ENCODE measurements around the gene ARMC6. TPM values are rescaled to one million over a fixed set of nuclear protein-coding genes. Genes with fewer than 3 reads are reported as not detected.

ARMC6 gene
- total and polyA plus RNA-seq, 2 of the 13 experiments (the other 11 are each of a cell fraction or from before 2014, with no cell fraction given), result 16.2 to 36.8 TPM

GRCh38 chr19:19032420-19033175 is 805 bp upstream of the ARMC6 start (continued):
- TF ChIP-seq SIN3A (IDR thresholded peaks at IDR 0.05; ENCODE audit: borderline replicate concordance, low read depth, low read length) (peak; percentile 48; the same call in 1 of the 2 replicates), KAT8 (CRISPR knock-in tag; IDR thresholded peaks at IDR 0.05) (0 out of 2 replicates have a peak, but pooled peaks have one; percentile 20), NR1H2 (CRISPR knock-in tag; IDR thresholded peaks at IDR 0.05; ENCODE audit: borderline replicate concordance, low read depth) (no peak), HDAC1 (CRISPR knock-in tag; IDR thresholded peaks at IDR 0.05) (peak; percentile 58), STAT6 (CRISPR knock-in tag; IDR thresholded peaks at IDR 0.05; ENCODE audit: borderline replicate concordance) (no peak), PAWR (CRISPR knock-in tag; IDR thresholded peaks at IDR 0.05; ENCODE audit: borderline replicate concordance) (no peak), NFYB (CRISPR knock-in tag; IDR thresholded peaks at IDR 0.05) (peak; percentile 82), TEAD3 (CRISPR knock-in tag; optimal IDR thresholded peaks at IDR 0.05; ENCODE audit: borderline replicate concordance) (peak; percentile 8), TMF1 (CRISPR knock-in tag; IDR thresholded peaks at IDR 0.05; ENCODE audit: low read depth) (peak; percentile 29; the same call in 1 of the 2 replicates), ZNF234 (CRISPR knock-in tag; conservative IDR thresholded peaks at IDR 0.05) (0 out of 2 replicates have a peak, but pooled peaks have one; percentile 55), NFATC3 (CRISPR knock-in tag; IDR thresholded peaks at IDR 0.05) (0 out of 2 replicates have a peak, but pooled peaks have one; percentile 68), SP2 (CRISPR knock-in tag; IDR thresholded peaks at IDR 0.05) (peak; percentile 82), MTA1 (CRISPR knock-in tag; IDR thresholded peaks at IDR 0.05; ENCODE audit: borderline replicate concordance) (0 out of 2 replicates have a peak, but pooled peaks have one; percentile 27), KLF16 (CRISPR knock-in tag; IDR thresholded peaks at IDR 0.05) (0 out of 4 replicates have a peak, but pooled peaks of 1 of the 2 experiments have one; percentile 16)
- TF ChIP-seq, protein P1, sequence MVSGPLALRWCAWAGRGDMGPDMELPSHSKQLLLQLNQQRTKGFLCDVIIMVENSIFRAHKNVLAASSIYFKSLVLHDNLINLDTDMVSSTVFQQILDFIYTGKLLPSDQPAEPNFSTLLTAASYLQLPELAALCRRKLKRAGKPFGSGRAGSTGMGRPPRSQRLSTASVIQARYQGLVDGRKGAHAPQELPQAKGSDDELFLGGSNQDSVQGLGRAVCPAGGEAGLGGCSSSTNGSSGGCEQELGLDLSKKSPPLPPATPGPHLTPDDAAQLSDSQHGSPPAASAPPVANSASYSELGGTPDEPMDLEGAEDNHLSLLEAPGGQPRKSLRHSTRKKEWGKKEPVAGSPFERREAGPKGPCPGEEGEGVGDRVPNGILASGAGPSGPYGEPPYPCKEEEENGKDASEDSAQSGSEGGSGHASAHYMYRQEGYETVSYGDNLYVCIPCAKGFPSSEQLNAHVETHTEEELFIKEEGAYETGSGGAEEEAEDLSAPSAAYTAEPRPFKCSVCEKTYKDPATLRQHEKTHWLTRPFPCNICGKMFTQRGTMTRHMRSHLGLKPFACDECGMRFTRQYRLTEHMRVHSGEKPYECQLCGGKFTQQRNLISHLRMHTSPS (CRISPR knock-in tag; IDR thresholded peaks at IDR 0.05; ENCODE audit: low read depth), result no peak

Data from HepG2 (cell line).